HG03571 (cell line): ENCODE measurements around the gene GRIK1.

Source experiments
- ATAC-seq: cut with Tn5 transposase; IDR thresholded peaks from one replicate; pipeline ENCODE4 v1.9.1; 2021; ENCODE audit not compliant: unreplicated experiment

The GRIK1 gene

DNA sequence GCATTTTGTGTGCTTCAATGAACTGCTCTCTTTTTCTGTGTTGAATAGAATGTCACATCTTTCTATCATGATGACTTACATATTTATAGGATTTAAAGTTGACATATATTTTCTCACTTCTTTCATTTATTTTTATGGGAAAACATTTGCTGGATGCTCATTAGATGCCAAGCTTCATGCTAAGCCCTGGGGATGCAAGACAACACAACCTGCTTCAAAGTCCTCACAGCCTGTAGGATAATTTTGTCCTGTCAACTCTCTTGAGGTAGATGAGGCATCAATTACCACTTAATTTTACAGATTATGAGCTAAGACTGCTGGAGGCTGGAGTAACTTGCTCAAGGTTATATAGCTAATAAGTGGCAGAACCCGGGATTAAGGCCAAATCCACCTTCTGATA lies 264.3 kb downstream of the GRIK1 start:
- ATAC-seq, result no peak

DNA sequence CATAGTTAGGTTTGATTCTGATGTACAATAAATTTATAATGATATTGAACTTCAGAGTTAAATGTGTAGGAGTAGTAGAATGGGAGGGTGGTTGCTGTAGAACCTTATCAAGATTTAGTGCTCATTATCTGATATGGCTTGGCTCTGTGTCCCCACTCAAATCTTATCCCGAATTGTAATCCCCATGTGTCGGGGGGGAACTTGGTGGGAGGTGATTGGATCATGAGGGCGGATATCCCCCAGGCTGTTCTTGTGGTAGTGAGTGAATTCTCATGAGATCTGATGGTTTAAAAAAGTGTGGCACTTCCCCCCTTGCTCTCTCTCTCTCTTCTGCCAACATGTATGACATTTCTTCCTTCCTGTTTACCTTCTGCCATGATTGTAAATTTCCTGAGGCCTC lies 265.5 kb downstream of the GRIK1 start:
- ATAC-seq, result no peak

DNA sequence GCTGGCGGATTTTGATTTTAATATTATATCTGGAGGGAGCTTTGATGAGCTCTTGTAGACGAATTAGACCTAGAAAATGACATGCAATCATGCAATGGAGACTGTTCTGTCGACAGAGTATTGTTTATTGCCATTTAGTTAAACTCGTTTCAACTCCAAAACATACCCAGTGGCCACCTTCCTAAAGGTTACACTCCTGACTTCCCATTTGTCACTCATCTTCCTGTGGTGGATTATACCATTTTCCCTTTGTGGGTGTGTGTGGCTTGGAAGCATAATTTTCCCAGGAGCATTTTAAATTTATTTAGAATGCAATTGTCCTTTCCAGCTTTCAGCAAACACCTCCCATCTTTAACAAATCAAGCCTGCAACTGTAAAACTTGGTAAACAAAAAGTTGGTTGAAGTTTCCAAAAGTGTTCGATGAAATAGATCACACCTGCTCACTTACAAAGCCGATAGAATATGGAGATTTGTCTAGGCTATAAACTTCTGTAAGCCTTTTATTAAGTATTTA lies 266.6 kb downstream of the GRIK1 start:
- ATAC-seq, result no peak

DNA sequence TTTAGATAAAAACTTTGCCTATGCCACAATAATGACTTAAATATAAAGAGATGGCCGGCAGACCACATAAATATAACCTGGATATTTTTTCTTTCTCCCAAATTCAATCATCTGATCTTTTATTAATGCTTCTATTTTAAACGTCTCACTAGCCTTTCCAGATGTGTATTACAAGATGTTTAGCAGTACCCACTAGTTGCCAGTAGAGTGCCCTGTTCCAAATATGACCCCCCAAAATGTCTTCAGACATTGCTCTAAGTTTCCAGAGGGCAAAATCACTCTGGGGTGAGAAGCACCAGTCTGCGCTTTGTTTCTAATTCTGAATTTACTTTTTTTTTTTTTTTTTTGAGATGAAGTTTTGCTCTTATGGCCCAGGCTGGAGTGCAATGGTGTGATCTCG lies 268.1 kb downstream of the GRIK1 start:
- no peak for ATAC-seq

DNA sequence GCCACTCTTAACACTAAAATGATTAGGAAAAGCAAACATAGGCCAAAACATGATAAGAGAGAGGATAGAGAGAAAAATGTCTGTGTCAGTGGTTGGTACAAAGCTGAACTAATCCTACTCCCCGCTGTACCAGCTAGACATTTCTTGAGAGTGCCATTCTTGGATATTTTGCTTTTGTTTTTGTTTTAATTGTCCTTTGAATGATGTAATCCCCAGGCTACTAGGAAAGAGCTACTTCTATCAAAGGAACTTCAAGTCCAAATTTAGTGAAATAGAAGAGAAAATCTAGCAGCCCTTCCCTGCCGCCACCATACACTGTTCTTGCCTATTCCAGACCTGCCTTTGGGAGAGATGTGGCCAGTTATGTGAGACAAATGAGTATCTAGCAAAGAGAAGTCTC lies 269.6 kb downstream of the GRIK1 start:
- ATAC-seq, result no peak

DNA sequence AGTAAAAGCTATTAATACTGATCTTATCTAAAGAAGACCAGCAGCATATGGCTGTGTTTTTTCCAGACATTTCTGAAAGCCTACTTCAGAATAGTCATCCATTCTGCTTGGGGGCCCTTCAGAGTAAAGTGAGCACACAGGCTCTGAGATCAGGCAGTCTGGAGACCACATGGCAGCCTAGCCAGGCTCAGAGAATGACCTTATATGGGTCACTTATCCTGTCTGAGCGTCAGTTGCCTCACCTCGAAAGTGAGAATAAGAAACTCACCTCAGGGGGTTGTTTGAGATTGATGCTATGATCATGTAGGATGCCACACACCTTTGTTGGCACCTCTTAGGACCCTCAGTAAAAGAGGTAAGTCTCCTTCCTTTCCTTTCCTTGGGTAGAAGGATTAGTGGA lies 270.4 kb downstream of the GRIK1 start:
- ATAC-seq, result no peak

DNA sequence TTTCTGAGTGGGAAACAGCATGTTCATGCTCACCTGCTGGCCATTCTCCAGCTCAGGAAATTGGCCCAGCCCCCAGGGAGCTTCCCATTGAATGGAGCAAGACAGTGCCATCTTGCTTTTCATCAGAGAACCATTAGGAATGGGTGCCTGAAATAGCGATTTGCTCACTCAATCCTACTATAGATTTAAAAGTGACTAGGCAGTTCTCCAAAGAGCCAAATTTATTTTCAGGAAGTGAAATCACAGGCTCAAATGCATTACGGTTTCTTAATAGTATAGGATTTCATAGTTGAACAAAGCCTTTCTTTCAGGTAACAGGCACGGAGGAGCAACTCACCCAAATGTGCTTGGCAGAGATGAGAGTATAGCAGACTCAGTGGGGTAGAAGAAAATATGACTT lies 272.1 kb downstream of the GRIK1 start:
- ATAC-seq, result no peak

DNA sequence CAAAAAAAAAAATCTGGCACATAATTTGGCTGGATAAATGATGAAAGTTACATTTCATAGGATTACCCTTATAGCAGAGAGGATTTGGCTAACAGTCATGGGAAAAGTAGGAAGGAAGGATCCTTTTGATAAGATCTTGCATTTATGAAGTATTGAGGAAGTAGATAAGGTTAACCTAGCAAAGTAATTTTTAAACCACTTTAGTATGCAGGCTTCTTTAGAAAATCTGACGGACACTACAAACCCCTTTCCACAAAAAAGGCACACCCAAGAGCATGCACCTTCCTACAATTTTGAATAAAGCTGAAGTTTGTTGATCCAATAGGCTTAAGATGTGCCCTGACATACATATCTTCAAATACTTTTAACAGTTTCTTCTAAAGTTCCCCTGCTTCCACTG lies 275.2 kb downstream of the GRIK1 start:
- no peak for ATAC-seq

DNA sequence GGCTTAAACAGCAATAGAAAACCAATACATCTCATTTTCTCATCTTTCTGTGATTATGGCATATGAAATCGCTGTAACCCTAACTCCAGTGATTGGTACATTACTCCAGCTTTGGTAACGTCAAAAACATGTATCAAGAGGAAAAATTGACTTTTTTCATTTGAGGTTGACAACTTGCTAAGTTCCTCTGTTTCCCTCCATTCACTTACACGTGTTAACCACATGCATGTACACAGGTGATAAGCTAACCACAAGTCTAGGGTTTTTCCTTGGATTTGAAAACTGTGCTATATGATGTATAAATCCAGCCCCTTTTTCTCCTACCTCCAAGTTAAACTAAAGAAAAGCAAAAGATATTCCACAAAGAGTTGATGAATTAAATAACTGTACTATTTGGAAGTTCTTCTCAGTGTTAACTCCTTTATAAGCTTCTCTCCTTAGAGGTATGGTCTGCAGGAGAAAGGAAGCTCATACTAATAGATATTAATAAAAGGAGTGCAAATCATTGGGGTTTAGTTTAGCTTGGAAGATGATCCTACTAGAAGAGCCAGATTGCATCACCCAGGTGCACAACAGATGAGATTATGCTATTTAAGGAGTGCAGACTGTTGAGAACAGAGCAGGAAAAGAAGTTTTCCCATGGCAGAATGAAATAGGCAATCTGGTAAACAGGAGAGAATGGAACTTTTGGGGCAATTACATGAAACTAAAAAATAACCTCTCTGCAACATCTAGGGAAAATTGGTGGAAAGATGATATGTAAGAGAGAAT lies 277.9 kb downstream of the GRIK1 start:
- ATAC-seq, result no peak

DNA sequence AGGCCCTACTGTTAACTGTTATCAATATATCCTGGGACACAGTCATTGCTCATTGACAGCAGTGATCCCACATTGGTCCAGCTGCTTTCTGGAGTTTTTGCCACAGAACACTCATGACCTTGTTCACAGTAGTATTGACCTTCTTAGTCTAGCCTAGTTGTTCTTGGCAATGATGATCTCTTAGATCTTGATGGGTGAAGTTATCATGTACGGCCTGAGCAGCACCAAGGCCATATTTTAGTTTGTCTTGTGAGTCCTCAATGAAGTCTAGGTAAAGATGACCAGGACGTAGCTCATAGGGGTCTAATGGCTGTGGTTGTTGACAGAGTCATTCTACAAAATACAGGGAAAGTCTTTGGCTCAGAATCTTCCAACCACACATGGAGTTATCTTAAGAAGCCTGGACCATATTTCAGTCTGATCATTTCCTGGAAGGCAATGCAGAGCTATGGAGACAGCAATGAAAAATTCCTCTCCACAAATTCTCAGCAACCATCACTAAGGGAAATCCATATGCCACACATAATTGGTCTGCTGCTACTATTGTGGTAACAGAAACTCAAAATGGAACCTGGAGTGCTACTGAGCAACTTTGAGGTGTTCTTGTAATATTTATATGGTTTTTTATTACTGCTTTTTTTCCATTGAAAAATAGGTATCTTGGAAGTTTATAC lies 279.6 kb downstream of the GRIK1 start:
- ATAC-seq, result no peak

DNA sequence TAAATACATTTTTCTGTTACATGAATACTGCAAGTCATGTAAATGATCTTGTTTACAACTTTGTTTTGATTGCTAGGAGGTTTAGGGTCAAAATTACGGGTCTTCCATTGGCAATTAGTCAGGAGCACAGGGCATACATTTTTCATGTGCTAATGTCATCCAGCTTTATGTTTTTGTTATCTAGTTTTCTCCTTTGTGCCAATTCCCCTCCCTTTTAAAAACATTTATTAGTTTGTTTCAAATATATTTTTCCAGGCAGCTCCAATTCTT lies 280.9 kb downstream of the GRIK1 start:
- no peak for ATAC-seq

DNA sequence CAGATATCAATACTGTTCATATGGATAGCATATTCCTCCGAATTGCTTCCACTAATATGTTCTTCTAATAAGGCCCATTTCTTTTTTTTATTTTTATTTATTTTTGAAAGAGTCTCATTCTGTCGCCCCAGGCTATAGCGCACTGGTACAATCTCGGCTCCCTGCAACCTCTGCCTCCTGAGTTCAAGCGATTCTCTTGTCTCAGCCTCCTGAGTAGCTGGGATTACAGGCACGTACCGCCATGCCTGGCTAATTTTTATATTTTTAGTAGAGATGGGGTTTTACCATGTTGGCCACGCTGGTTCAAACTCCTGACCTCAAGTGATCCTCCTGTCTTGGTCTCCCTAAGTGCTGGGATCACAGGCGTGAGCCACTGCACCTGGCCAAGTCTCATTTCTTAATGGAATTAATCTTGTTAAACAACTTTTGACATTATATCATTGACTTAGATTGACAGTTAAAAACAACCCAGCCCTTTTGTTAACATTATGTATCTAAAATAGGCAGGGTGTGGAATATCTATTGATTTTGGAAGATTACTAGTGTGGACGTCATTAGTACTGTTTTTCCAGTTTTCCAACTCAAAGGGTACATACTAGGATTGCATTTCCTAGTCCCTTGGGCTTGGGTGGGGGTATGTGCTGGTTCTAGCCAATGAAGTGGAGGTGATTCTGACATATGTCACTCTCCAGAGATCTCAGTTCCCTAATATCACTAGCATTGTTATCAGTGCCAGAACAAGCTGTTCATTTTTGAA lies 281.4 kb downstream of the GRIK1 start:
- ATAC-seq, result no peak

DNA sequence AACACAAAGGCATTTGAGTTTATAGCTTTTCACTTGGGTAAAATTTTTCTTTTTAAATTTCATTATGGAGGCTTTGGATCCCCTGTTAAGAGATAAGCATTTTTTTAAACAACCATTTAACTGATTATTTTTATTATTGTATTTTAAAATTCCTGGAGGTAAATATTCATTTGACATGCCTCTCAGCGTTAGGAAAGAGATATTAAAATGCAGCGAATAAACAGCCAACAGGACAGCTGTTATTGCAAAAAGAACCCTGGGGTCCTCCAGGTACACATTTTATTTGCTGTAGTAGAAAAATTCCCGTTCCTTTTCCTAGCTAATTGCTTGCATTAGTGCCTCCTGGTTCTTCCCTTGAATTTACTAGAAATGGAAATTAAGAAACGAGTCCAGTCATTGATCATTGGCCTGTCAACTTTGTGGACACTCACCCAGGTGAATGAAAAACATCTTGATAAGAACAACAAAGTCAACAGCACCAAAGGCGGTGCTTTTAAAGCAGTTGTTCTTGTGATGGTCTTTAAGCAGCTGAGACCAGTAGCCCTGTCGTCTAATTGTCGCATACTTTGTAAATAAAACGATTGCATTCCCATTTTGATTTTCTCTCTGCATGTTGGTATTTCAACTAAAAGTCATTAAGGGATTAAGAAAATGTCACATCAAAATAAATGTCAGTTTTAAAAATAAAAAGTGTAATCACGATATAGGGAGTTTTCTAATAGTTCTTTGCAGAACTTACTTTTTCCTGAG lies 282.4 kb downstream of the GRIK1 start:
- no peak for ATAC-seq

DNA sequence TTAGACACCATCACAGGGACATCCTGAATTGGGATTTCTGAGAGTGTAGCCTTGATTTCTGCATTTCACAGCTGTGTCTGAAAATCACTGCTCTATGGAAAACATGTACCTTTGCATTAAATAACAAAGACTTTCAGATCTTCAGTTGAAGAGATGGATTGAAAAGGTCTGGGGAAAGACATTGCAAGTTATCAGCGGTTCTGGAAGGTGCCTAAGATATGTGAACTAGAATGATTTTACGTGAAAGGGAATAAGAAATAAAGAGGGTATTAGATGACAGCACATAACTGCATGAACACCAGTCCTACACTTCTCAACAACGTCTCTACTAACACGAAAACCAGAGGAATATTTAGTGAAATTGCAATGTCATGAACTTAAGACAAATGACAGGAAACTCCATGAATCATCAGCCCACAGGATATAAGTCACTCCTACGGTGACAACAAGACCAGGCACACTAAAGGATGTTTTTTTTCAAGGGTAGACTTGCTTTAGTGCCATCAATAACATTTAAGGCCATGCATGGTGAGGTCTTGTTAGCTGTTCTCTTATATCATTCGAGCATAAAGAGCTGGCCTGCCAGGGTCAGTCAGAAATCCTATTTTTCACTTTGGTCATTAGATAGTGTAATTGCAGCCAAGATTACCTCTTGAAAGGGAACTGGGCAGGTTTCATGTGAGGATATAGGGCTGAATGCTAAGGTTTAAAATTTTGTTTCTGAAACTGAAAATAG lies 283.1 kb downstream of the GRIK1 start:
- ATAC-seq, result no peak

DNA sequence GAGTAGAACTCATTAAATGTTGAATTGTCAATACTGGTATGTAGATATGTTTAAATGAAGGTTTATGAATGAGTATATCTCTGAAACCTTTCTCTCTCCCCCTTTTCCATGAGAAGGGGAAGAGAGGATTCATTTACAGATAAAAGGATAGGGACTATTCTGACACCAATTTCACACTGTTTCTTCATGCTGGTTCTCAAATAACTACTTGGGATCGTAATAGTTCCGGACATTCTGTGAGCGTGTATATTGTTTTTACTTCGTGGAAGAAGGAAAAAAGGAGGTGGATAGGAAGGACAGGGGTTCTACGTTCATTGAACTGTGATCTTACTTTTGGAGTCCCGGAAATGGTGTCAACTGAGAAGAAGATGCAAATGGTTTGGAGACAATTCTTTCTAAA lies 284.2 kb downstream of the GRIK1 start:
- no peak for ATAC-seq

DNA sequence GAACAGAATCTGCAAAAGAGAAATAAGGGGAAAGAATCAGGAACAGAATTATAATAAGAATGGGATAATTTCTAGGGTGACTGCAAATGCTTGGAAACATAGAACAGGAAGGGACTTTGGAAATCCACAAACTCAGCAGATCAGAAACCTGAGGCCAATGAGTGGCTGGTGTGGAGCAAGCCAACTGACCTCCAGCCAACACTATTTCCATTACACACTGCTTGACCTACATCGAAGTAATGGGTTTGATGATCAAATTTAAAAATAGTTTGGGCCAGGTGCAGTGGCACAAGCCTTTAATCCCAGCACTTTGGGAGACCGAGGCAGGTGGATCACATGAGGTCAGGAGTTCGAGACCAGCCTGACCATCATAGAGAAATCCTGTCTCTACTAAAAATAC lies 284.9 kb downstream of the GRIK1 start:
- ATAC-seq, result no peak

DNA sequence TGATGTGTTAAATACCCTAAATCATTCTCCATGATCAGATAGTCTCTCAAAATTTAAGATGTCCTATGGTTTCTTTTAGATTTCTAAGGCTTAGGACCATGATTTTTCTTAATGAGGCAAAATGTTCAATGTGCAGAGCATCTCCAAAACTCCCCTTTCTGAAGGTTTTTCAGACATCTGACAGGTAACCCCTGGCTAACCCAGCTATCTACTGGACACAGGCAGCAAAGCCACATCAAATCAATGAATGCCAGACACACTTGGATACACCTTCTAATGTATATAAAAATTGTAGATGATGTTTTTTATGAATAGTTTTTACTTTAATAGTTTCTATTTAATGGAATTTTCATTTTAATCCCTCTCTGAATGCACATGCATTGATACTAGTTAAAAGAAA lies 285.6 kb downstream of the GRIK1 start:
- no peak for ATAC-seq

DNA sequence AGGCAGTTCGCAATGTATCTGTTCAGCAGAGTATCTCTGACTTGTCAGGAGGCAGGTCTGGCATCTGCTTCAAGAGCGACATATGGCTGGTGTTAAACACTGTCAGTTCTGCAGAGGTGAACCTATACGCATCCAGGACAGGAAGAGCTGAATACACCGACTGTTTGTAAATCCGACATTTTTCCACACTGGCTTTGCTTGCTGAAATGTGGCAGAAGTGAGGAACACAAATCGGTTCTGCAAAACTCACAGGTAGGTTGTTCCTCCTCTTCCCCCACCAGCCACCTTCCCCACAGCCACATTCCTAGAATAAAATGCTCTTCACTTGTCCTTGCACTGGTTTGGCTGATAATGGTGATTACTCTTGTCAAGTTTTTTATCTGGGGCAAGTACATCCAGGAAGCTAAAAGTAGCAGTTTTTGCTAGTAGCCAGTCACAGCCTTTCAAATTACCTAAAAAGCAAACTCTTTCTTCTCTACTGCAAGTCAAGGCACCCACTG lies 289.2 kb downstream of the GRIK1 start:
- no peak for ATAC-seq

DNA sequence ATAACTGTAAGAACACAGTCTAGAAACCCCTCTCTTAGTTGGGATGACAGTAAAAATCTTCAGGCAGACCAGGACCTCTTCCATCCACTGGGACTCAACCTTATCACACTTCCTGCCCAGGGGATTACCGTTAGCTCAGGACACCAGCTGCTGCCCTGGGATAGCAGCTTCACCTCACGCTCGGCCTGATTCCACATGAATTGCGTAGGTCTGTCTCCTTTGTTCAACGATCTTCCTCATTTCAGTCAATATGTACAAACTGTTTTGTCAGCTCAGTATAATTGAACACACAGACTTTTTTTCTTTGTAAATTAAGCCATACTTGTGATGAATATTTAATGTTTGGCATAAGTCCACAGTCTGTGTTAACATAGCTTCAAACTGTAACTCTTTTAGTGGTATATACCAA lies 290.4 kb downstream of the GRIK1 start:
- ATAC-seq, result no peak

DNA sequence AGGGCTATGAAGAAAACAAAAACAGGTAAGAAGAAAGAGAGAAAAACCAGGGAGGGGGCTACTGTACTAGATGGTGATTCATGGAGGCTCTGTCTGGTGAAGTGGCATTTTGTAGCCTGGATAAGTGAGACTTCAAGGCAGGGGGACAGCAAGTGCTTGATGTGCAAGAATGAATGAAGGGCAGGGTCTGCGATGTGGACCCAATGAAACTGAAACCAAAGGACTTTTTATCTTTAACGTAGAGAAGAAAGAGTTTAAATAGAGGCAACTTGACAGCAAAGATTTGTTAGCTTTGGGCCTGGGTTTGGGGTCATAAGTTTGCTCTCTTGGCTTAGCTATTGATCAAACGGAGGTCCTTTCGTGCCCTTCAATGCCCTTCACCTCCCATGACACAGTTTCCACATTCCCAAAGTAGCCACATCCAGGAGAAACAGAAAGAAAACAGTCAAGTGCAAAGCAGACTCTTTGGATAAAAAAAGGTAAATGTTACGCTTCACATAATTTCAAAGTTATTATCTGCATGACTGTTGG lies 291.0 kb downstream of the GRIK1 start:
- no peak for ATAC-seq
